GM21737 (cell line): Measurements from ENCODE around the gene SUSD1.
A peak's percentile ranks its signal among the peaks of the same experiment; 100 is the strongest.
"Not testable (repeated sequence)": the region's sequence is repeated elsewhere in the genome, so short reads cannot be mapped to it uniquely, and the experiment has no call there.

Source experiments
- ATAC-seq: cut with Tn5 transposase; IDR thresholded peaks from one replicate; pipeline ENCODE4 v1.9.1; 2021; ENCODE audit warnings: mild to moderate bottlenecking, moderate library complexity; ENCODE audit not compliant: unreplicated experiment

Gene SUSD1

GRCh38 chr9:112104401-112104800, 70.7 kb downstream of the SUSD1 start:
- ATAC-seq = no peak

GRCh38 chr9:112103405-112103804, 71.7 kb downstream of the SUSD1 start:
- no peak for ATAC-seq

- no peak for ATAC-seq
Observed at GRCh38 chr9:112097712-112098688, 77.1 kb downstream of the SUSD1 start.

- ATAC-seq = no peak
Observed at GRCh38 chr9:112094948-112095681, 80.0 kb downstream of the SUSD1 start.

GRCh38 chr9:112094241-112094640, 80.9 kb downstream of the SUSD1 start:
- ATAC-seq = no peak

GRCh38 chr9:112093870-112094216, 81.3 kb downstream of the SUSD1 start:
- no peak for ATAC-seq

- ATAC-seq = no peak
Observed at GRCh38 chr9:112093147-112093869, 81.8 kb downstream of the SUSD1 start.

- no peak for ATAC-seq
Observed at GRCh38 chr9:112091810-112092209, 83.3 kb downstream of the SUSD1 start.

GRCh38 chr9:112087506-112087905, 87.6 kb downstream of the SUSD1 start:
- no peak for ATAC-seq

GRCh38 chr9:112086627-112087026, 88.5 kb downstream of the SUSD1 start:
- ATAC-seq = no peak

GRCh38 chr9:112084907-112085306, 90.2 kb downstream of the SUSD1 start:
- no peak for ATAC-seq

GRCh38 chr9:112084334-112084733, 90.8 kb downstream of the SUSD1 start:
- ATAC-seq = no peak

GRCh38 chr9:112081918-112082729, 93.0 kb downstream of the SUSD1 start:
- no peak for ATAC-seq

GRCh38 chr9:112080831-112081542, 94.1 kb downstream of the SUSD1 start:
- ATAC-seq = no peak

GRCh38 chr9:112078432-112078831, 96.7 kb downstream of the SUSD1 start:
- ATAC-seq = peak; percentile 56

- ATAC-seq = no peak
Observed at GRCh38 chr9:112076814-112077213, 98.3 kb downstream of the SUSD1 start.

- no peak for ATAC-seq
Observed at GRCh38 chr9:112075009-112075378, 100.1 kb downstream of the SUSD1 start.

GRCh38 chr9:112074250-112075008, 100.7 kb downstream of the SUSD1 start:
- ATAC-seq = no peak

GRCh38 chr9:112073639-112074173, 101.4 kb downstream of the SUSD1 start:
- ATAC-seq = not testable (repeated sequence)
